HL-60/S4 treated with retinoic acid at 250 ng/mL for 4 days and 3 days (cell line): Measurements from ENCODE around the gene APOA4.

Experiments used
- in situ Hi-C: fragments of 300-500 bp; cut with MboI; formaldehyde crosslinking; loops from 2 replicates; pipeline ENCODE4 v1.7.0; 2022; ENCODE audit warnings: low sequenced_read_pairs

The APOA4 gene

DNA sequence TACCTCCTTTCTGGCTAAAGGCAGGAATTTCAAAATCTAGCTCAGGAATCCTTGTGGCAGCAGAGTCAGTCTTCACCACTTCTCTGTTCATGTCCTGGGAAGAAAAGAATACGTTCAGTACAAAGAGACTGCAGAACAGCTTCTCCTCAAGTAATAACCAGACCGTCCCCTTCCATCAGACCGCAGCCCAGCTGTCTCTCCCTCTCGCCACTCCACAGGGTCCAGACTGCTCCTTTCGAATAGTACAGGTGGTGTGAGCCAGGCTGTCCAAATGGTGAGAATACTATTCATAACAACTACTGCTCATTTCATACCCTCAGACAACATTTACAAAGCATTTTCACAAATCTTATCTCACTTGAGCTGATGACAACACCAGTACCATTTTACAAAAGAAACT lies 36.1 kb downstream of the APOA4 start:
- in situ Hi-C loops, result loop anchor here (25.0 kb wide), 1 partner anchor 325 kb away; no protein-coding TSS in a partner anchor

DNA sequence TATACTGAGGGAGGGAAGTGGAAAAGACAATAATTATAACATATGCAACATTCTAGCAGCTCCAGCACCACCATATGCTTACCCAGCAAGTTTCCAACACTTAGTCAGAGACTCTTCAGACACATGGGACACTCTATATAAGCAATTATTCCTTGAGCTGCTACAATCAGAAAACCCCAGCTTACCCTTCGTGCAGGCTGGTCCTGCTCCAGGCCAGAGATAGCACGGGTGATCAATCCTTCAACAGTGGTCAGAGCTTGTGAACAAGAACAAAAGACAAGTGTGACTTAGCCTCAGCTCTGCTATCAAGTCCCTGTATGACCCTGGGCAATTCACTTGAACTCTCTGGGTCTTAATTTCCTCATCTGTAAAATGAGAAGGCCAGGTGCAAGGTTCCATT lies 36.8 kb downstream of the APOA4 start:
- in situ Hi-C loops, result loop anchor here (25.0 kb wide), 1 partner anchor 326 kb away; no protein-coding TSS in a partner anchor

DNA sequence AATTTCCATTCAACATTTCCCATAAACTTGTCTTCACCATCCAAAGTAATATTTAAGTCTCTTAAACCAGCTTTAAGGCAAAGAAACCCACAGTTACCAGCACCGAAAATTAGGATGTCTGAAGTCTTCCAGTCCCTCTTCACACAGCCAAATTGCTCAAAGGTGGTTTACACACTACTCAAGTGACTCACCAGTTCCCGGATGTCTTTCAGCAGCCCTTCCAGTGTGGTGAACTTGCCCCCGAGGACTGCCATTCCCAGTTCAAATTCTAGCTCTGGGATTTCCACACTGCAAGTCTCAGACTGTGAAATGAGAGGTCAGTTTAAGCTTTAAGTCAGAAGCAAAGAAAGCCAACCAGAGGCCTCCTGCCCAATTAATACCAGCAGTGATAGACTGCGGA lies 40.4 kb downstream of the APOA4 start:
- in situ Hi-C loops, result loop anchor here (25.0 kb wide), 1 partner anchor 330 kb away; no protein-coding TSS in a partner anchor

DNA sequence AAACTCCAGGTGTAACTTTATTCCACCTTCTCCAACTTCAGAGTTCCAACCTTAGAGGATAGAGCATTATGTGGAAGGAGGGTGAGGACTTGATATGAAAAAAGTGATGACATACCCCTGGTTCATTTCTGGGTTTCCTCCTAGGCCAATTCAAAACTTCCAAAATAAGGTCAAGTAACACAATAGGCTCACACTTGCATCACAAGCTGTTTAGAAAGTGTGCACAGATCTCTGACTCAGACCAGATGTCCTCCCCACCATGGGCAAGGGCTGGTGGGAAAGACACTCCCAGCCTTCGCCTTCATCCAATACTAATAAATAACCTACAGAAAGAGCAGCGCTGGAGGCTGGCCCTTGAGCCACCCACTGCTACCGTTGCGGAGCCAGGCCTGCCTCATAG lies 44.5 kb downstream of the APOA4 start:
- in situ Hi-C loops, result loop anchor here (25.0 kb wide), 1 partner anchor 334 kb away; no protein-coding TSS in a partner anchor

DNA sequence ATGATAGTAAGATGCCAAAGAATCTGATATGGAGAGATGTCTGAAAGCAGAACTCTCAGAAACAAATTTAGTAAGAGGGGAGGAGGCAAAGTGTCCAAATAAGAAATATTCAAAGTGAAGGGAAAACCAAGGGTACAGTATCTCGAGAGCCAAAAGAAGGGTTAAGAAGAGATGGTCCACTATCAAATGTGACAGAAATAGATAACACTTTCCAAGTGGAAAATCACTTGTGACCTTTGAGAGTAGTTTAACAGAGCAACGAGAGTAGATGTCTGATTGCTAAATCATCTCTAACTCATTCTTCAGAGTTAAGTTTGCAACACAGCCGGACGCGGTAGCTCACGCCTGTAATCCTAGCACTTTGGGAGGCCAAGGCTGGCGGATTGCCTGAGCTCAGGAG lies 46.0 kb downstream of the APOA4 start:
- in situ Hi-C loops, result loop anchor here (25.0 kb wide), 1 partner anchor 335 kb away; no protein-coding TSS in a partner anchor

DNA sequence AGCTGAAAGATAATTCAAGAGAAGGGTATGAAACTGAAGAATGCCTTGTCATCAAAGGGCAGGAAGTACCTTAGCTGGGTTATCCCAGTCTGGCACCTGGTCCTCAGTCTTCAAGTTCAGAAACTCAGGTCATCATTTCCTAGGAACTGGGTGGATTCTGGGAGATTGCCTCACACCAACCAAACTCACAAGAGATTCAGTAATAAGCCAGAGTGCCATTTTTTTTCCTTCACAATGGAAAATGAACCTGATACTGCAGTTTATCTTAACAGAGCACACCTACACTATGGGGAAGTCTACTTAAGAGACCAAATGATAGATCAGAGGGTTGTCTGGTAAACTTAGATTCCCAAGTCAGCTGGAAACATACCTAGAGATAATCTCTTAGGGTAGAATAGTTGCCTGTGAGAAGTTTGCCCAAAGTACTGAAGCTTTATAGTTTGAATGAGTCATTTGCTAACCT lies 46.6 kb downstream of the APOA4 start:
- in situ Hi-C loops, result loop anchor here (25.0 kb wide), 1 partner anchor 336 kb away; no protein-coding TSS in a partner anchor

DNA sequence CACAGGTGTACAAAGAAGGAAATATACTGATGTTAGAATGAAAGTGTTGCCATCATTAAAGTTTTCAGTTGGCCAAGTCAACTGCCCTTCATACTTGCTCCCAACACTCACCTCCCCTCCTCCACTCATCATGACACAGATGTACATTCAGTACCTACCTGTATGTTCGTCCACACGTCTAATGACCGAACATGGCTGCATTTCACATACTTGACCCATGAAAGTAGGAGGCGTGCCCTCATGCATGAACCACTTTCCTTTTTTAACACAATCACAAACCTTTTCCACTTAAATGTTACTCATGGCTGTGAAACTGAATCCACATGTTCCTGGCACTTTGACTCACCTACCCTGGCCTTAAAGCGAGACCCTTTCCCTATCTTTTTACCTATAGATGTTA lies 47.1 kb downstream of the APOA4 start:
- in situ Hi-C loops, result loop anchor here (25.0 kb wide), 1 partner anchor 336 kb away; no protein-coding TSS in a partner anchor

DNA sequence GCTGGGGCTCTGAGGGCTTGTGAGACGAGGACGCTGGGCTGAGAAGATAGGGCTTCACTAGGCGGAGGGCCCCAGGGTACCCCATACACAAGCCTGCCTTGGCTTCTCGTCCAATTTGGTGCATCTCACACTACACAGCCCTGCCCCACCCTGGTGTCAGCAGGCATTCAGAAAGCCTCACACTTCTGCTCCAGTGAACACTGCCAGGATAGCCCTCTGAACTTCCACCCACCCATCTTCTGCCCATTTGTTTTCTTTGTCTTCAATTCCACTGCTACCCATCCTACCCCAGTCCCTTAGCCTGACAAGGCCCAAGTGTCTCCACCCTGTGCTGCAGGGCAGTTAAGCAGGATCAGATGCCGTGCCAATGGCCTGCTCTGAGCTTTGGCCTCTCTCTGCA lies 48.4 kb downstream of the APOA4 start:
- in situ Hi-C loops, result loop anchor here (25.0 kb wide), 1 partner anchor 338 kb away; no protein-coding TSS in a partner anchor

DNA sequence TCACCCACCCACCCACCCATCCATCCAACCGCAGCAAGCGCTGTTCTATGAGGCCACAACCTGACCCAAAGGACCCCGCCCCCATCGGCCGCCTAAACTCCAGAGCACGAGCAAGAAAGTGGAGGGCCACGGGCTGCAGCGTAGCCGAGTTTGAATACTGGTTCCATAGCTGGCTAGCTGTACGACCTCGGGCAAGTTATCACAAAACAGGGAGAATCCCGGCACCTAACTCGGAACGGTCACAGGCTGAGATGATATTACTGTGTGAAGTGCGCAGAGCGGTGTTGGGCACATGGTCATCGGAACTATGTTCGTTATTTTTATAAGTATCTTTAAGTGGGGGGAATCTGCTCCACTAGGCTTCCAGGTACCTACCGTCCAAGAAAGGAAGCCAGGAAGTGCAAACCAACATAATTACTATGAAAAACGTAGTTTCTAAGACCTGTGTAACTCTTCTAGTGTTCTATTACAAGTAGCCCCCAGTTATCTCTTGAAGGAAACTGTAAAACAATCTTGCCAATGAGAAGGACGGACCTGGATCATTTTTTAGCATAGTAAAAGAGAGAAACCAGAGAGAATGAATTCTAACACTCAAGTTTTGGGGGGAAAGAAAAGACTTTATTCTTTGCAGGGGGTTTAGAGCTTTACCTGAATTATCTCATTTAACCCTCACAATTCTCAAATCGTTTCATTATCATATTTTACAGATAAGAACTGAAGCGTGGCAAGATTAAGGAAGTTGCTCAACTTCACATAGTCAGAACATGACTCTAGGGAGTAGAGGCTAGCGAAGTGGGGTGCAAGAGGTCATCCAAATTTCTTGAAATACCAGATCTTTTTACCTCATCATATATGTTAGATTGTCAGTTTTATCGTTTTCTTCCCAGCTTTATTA lies 49.7 kb downstream of the APOA4 start:
- in situ Hi-C loops, result no loop called here

DNA sequence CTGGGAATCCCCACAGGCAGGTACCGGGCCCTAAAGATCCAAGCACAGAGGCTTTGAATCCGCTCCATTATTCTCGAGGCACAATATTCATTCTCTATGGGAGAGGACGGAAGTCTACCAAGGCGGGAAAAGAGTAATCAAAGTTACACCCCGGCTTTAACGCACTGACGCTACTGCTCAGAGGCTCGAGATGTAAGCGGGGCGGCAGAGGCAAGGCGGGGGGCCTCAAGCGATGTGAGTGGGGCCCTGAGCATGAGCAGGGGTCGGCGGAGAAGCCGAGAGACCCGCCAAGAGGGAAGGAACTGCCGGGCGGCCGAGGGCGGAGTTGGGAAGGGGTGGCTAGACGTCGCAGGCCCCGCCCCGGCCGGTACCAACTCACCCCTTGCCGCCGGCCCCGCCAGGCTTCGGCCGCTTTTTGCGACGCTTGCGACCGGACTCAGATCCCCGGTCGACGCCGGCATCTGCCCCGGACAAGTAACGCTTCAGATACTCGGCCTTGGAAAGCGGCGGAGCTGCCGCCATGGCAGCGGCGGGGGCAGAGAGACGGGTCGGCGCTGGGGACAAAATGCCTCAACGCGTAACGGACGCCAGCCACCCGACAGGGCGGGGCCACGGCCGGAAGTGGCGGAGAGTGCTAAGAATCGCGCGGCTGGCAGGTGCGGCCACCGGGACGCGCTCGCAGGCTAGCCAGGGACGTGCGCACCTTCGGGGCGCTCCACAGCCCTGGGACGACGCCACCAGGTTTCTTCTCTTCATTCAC lies 50.5 kb downstream of the APOA4 start, which contains the start of gene BUD13:
Gene BUD13 (minus strand): TSS at position 545 of the 760 bp plus-strand sequence. CDS start 23 bp downstream, at position 522.
- in situ Hi-C loops, result no loop called here

DNA sequence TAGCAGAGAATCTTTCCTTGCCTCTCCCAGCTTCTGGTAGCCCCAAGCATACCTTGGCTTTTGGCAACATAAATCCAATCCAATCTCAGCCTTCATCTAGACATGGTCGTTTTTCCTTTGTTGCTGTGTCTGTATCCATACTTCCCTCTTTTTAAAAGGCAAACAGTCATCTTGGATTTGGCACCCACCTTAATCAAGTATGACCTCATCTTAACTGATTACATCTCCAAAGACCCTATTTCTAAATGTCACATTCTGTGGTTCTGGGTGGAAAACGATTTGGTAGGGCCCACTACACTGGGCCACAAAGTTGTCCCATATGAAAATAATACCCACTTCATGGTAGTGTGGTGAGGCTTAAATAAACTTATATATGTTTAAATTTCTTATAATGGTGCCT lies 51.2 kb downstream of the APOA4 start:
- in situ Hi-C loops, result no loop called here
